ENCODE measurements around the gene RFC3. TPM values are rescaled to one million over a fixed set of nuclear protein-coding genes. Genes with fewer than 3 reads are reported as not detected.

Gene RFC3
- total RNA-seq, 1 experiment from 2014 or later, result 321 TPM

DNA sequence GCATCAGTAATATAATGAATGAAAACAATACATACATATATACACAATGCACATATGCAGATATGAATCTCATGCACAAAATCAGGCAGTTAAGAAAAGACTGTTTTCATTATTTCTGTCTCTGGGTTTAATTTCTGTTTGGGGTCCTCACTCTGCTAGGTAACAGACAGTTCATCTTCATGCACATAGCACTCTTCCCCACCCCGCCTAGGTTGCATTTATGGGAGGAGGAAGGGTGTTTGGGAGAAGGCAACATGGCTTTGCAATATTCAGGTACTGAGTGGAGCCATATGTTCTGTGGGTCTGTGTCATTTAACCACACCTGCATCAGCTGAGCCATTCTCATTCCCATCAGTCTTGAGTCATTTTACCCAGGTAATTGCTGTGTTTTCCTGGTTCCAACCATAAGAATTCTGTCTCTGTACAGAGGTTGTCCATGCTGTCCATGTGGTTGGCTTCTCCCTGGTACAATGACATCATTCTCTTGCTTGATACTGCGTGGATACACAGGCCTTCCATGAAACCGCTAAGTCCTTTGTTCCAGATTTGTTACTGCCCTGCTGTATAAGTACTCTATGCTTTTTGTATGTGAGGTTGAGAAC is 45.3 kb downstream of the RFC3 start:
- H3K4me3 ChIP-seq (ENCODE audit: low read length), result no peak overlapping the region
- no peaks in the 10 kb centered on the region for H3K9me3 ChIP-seq (ENCODE audit: low read length)
- no peak overlapping the region for H2AFZ ChIP-seq (ENCODE audit: low read length)
- no peaks in the 10 kb centered on the region for H4K20me1 ChIP-seq (ENCODE audit: insufficient read depth, low read depth, low read length)
- peaks cover 21% of the 10 kb centered on the region for H3K36me3 ChIP-seq (ENCODE audit: insufficient read depth, low read length)
- H3K27ac ChIP-seq (ENCODE audit: low read length), result peak overlapping the region; percentile 96
- H3K4me2 ChIP-seq (ENCODE audit: low read depth, low read length, poor library complexity, severe bottlenecking), result no peak overlapping the region
- H3K4me1 ChIP-seq (ENCODE audit: low read length), result peaks cover 72% of the 10 kb centered on the region
- H3K9me2 ChIP-seq (replicated peaks; ENCODE audit: insufficient read depth, low read length), result no peaks in the 10 kb centered on the region
- no peaks in the 10 kb centered on the region for H3K27me3 ChIP-seq (ENCODE audit: low read length)
- no peaks in the 10 kb centered on the region for H3K79me2 ChIP-seq (ENCODE audit: low read length)
- DNase-seq, result no peak
- no peak overlapping the region for H3K9ac ChIP-seq (ENCODE audit: low read length)

DNA sequence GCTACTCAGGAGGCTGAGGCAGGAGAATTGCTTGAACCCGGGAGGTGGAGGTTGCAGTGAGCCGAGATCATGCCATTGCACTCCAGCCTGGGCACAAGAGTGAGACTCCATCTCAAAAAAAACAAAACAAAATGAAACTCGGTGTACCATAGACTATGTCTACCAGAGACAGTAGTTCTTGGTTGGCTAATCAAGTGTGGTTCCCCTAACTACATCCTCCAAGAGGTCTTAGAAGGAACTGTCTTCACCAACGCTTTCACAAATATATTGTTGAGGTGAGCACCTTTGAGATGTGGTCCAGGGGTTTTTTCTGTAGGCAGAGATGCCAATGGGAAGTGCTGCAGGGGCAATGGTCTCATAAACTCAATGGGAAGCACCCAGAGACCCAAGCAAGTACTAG is 48.0 kb downstream of the RFC3 start:
- DNase-seq, result peak; percentile 80
- no peak overlapping the region for H3K9ac ChIP-seq (ENCODE audit: low read length)
- H3K9me2 ChIP-seq (replicated peaks; ENCODE audit: insufficient read depth, low read length), result no peaks in the 10 kb centered on the region
- no peak overlapping the region for H3K4me3 ChIP-seq (ENCODE audit: low read length)
- H3K36me3 ChIP-seq (ENCODE audit: insufficient read depth, low read length), result peaks cover 22% of the 10 kb centered on the region
- no peak overlapping the region for H2AFZ ChIP-seq (ENCODE audit: low read length)
- peak overlapping the region; percentile 96 for H3K27ac ChIP-seq (ENCODE audit: low read length)
- H3K9me3 ChIP-seq (ENCODE audit: low read length), result no peaks in the 10 kb centered on the region
- no peaks in the 10 kb centered on the region for H3K79me2 ChIP-seq (ENCODE audit: low read length)
- peaks cover 65% of the 10 kb centered on the region for H3K4me1 ChIP-seq (ENCODE audit: low read length)
- H3K4me2 ChIP-seq (ENCODE audit: low read depth, low read length, poor library complexity, severe bottlenecking), result peak overlapping the region; percentile 7
- H4K20me1 ChIP-seq (ENCODE audit: insufficient read depth, low read depth, low read length), result no peaks in the 10 kb centered on the region
- H3K27me3 ChIP-seq (ENCODE audit: low read length), result no peaks in the 10 kb centered on the region

DNA sequence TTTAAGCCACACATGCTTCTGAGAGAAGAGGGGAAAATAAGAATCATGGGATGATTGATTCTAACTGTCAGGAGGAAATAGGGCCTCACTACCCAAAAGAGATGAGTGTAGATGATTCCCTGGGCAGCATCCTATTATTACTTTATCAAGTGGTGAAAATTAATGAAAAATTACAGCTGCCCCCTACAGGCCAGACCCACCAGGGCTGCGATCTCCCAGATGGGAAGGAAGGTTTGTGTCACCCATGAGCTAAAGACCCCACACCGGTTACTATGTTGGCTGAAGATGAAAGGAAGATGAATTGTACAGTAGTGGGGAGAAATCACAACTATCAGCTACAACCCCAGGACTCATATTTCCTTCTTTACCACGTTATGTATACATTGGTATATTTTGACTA is 49.5 kb downstream of the RFC3 start:
- Histone ChIP-seq H3K36me3 (ENCODE audit: insufficient read depth, low read length) (peaks cover 22% of the 10 kb centered on the region), H3K9ac (ENCODE audit: low read length) (no peak overlapping the region), H3K4me2 (ENCODE audit: low read depth, low read length, poor library complexity, severe bottlenecking) (no peak overlapping the region), H3K4me3 (ENCODE audit: low read length) (no peak overlapping the region), H3K9me2 (replicated peaks; ENCODE audit: insufficient read depth, low read length) (no peaks in the 10 kb centered on the region), H3K9me3 (ENCODE audit: low read length) (no peaks in the 10 kb centered on the region), H2AFZ (ENCODE audit: low read length) (no peak overlapping the region), H3K79me2 (ENCODE audit: low read length) (no peaks in the 10 kb centered on the region), H3K27me3 (ENCODE audit: low read length) (no peaks in the 10 kb centered on the region), H3K27ac (ENCODE audit: low read length) (peak overlapping the region; percentile 96), H4K20me1 (ENCODE audit: insufficient read depth, low read depth, low read length) (no peaks in the 10 kb centered on the region), H3K4me1 (ENCODE audit: low read length) (peaks cover 51% of the 10 kb centered on the region)
- no peak for DNase-seq

DNA sequence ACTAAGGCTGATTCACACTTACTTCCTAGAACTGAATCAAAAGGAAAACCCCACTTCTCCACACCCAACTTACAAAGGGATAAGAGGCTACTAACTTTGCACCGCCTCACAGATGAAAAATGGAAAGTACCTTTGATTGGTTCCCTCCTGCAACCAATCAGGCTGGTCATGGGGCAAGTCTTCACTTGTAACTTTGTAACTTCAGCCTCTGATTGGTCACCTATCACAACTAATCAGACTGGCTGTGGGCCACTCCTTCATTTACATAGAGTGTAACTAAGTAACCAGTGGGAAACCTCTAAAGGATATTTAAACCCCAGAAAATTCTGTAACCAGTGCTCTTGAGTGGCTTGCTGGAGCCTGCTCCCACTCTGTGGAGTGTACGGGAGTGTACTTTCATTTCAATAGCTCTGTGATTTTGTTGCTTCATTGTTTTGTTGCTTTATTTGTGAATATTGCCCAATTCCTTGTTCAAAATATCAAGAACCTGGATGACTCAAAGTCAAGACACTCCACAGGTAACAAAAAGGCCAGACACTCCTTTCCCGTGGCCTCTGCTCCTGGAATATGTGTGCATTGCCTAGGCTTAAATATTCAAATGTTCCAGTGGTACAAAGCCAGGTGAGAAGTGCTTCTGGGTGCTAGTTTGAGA is 50.5 kb downstream of the RFC3 start:
- Histone ChIP-seq H3K9ac (ENCODE audit: low read length) (no peak overlapping the region), H3K36me3 (ENCODE audit: insufficient read depth, low read length) (peaks cover 22% of the 10 kb centered on the region), H3K9me2 (replicated peaks; ENCODE audit: insufficient read depth, low read length) (no peaks in the 10 kb centered on the region), H3K27ac (ENCODE audit: low read length) (peak overlapping the region; percentile 60), H3K4me1 (ENCODE audit: low read length) (peaks cover 46% of the 10 kb centered on the region), H3K79me2 (ENCODE audit: low read length) (no peaks in the 10 kb centered on the region), H3K4me3 (ENCODE audit: low read length) (no peak overlapping the region), H3K4me2 (ENCODE audit: low read depth, low read length, poor library complexity, severe bottlenecking) (no peak overlapping the region), H4K20me1 (ENCODE audit: insufficient read depth, low read depth, low read length) (no peaks in the 10 kb centered on the region), H3K27me3 (ENCODE audit: low read length) (no peaks in the 10 kb centered on the region), H3K9me3 (ENCODE audit: low read length) (no peaks in the 10 kb centered on the region), H2AFZ (ENCODE audit: low read length) (no peak overlapping the region)
- no peak for DNase-seq

DNA sequence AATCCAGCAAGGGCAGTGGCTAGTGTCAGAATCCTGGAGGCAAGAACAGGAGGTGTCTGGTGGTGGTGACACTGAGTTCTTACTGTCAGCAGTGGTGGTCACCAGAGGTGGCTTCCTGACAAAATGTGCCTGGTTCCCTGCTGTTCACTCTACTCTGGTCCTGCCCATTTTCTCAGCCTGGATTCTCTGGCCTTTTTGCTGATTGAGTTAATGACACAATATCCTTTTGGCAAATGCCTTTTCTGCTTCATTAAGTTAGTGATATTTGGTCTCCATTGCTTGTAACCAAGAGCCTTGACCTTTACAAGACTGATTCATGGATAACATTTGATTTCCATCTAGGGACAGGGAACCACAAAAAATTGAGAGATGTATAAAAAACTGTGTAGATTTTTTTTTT is 51.1 kb downstream of the RFC3 start:
- Histone ChIP-seq H2AFZ (ENCODE audit: low read length) (no peak overlapping the region), H4K20me1 (ENCODE audit: insufficient read depth, low read depth, low read length) (no peaks in the 10 kb centered on the region), H3K9ac (ENCODE audit: low read length) (no peak overlapping the region), H3K79me2 (ENCODE audit: low read length) (no peaks in the 10 kb centered on the region), H3K27me3 (ENCODE audit: low read length) (no peaks in the 10 kb centered on the region), H3K9me3 (ENCODE audit: low read length) (no peaks in the 10 kb centered on the region), H3K4me2 (ENCODE audit: low read depth, low read length, poor library complexity, severe bottlenecking) (no peak overlapping the region), H3K36me3 (ENCODE audit: insufficient read depth, low read length) (peaks cover 22% of the 10 kb centered on the region), H3K4me3 (ENCODE audit: low read length) (no peak overlapping the region), H3K9me2 (replicated peaks; ENCODE audit: insufficient read depth, low read length) (no peaks in the 10 kb centered on the region), H3K4me1 (ENCODE audit: low read length) (peaks cover 43% of the 10 kb centered on the region), H3K27ac (ENCODE audit: low read length) (peak overlapping the region; percentile 60)
- no peak for DNase-seq

DNA sequence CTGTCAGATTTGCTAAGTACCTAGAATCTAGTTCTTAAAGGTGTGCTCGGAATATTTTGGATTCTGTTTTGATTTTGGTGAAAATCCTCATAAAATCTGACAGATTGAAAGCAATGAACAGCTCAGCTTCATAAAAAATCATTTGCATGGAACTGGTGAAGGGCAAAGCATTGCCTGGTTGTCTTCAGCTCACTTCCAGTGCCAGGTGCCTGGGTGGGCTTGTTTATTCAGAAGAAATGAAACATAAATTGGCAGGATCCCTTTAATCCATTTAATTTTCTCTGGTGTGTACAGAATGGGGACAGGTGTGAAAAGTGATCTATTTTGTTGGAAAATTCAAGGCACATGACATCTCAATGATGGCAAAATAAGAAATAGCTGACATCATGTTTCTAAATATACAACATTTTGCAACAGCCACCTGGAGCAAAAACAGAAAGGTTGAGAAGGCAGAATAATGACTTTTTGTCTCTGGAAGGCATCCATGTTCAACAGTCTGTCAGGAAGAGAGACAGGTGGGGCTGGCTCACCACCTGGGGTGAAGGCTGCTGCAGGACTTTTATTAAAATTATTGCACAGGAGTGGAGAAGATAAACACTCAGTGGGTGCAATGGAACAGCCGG is 52.2 kb downstream of the RFC3 start:
- H3K9me2 ChIP-seq (replicated peaks; ENCODE audit: insufficient read depth, low read length), result no peaks in the 10 kb centered on the region
- no peaks in the 10 kb centered on the region for H4K20me1 ChIP-seq (ENCODE audit: insufficient read depth, low read depth, low read length)
- H3K27me3 ChIP-seq (ENCODE audit: low read length), result no peaks in the 10 kb centered on the region
- peaks cover 22% of the 10 kb centered on the region for H3K36me3 ChIP-seq (ENCODE audit: insufficient read depth, low read length)
- no peaks in the 10 kb centered on the region for H3K79me2 ChIP-seq (ENCODE audit: low read length)
- no peak overlapping the region for H3K4me2 ChIP-seq (ENCODE audit: low read depth, low read length, poor library complexity, severe bottlenecking)
- peaks cover 32% of the 10 kb centered on the region for H3K4me1 ChIP-seq (ENCODE audit: low read length)
- H3K9ac ChIP-seq (ENCODE audit: low read length), result no peak overlapping the region
- DNase-seq, result no peak
- no peaks in the 10 kb centered on the region for H3K9me3 ChIP-seq (ENCODE audit: low read length)
- H3K27ac ChIP-seq (ENCODE audit: low read length), result peak overlapping the region; percentile 60
- no peak overlapping the region for H2AFZ ChIP-seq (ENCODE audit: low read length)
- H3K4me3 ChIP-seq (ENCODE audit: low read length), result no peak overlapping the region

DNA sequence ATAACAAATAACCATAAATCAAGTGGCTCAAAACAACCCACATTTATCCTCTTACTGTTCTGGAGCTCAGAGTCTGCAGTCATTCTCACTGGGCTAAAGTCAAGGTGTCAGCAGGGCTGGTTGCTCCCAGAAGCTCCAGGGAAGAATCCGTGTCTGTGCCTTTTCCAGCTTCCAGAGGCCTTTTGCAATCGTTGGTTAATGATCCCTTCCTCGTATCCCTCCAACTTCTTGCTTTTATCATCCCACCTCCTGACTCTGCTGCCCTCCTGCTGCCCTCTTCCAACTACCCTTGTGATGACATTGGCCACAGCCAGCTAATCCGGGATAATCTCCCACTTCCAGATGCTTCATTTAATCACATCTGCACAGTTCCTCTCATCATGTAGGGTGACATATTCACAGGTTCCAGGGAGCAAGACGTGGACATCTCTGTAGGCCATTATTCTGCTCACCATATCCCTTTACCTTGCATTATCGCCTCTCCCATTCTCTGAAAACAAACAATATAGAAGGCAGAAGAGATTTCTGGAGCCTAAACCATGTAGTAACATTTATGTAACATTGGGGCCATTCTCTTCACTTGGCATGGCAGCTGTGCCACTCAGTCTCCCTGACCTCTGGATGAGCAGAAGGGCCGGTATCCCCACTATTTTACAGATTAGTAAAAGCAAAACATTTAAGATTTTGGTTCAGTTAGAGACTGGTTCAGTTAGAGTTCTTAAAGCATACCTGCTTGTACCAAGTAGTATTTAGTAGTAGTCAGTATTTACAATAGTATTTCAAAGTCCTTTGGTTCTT is 53.5 kb downstream of the RFC3 start:
- Histone ChIP-seq H3K9me2 (replicated peaks; ENCODE audit: insufficient read depth, low read length) (no peaks in the 10 kb centered on the region), H3K4me3 (ENCODE audit: low read length) (no peak overlapping the region), H3K36me3 (ENCODE audit: insufficient read depth, low read length) (peaks cover 22% of the 10 kb centered on the region), H3K9me3 (ENCODE audit: low read length) (no peaks in the 10 kb centered on the region), H3K27me3 (ENCODE audit: low read length) (no peaks in the 10 kb centered on the region), H3K9ac (ENCODE audit: low read length) (no peak overlapping the region), H3K4me1 (ENCODE audit: low read length) (peaks cover 20% of the 10 kb centered on the region), H3K4me2 (ENCODE audit: low read depth, low read length, poor library complexity, severe bottlenecking) (no peak overlapping the region), H2AFZ (ENCODE audit: low read length) (no peak overlapping the region), H3K79me2 (ENCODE audit: low read length) (no peaks in the 10 kb centered on the region), H4K20me1 (ENCODE audit: insufficient read depth, low read depth, low read length) (no peaks in the 10 kb centered on the region), H3K27ac (ENCODE audit: low read length) (0 out of 2 replicates have a peak overlapping the region, but pooled peaks have one; percentile 60)
- DNase-seq, result no peak

DNA sequence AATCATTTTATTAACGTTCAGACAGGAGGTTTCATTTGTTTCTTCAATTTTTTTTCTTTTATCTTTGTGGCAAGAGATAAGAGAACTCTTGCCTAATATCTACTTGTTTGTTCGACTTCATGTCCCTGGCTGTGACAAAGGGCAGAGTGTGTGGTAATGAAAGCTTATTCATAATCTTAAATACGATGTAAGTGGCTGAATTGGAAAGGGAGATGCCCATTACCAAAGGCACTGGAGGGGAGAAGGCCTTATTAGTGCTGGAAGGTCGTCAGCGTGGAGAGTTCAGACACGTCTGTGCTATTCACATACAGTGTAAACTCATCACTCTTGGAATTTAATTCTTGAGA is 54.0 kb downstream of the RFC3 start:
- no peak overlapping the region for H3K27ac ChIP-seq (ENCODE audit: low read length)
- H3K27me3 ChIP-seq (ENCODE audit: low read length), result no peaks in the 10 kb centered on the region
- no peak overlapping the region for H2AFZ ChIP-seq (ENCODE audit: low read length)
- peaks cover 24% of the 10 kb centered on the region for H3K36me3 ChIP-seq (ENCODE audit: insufficient read depth, low read length)
- H3K9me2 ChIP-seq (replicated peaks; ENCODE audit: insufficient read depth, low read length), result no peaks in the 10 kb centered on the region
- peaks cover 20% of the 10 kb centered on the region for H3K4me1 ChIP-seq (ENCODE audit: low read length)
- H3K4me3 ChIP-seq (ENCODE audit: low read length), result no peak overlapping the region
- DNase-seq, result no peak
- H4K20me1 ChIP-seq (ENCODE audit: insufficient read depth, low read depth, low read length), result no peaks in the 10 kb centered on the region
- no peak overlapping the region for H3K9ac ChIP-seq (ENCODE audit: low read length)
- H3K4me2 ChIP-seq (ENCODE audit: low read depth, low read length, poor library complexity, severe bottlenecking), result no peak overlapping the region
- no peaks in the 10 kb centered on the region for H3K79me2 ChIP-seq (ENCODE audit: low read length)
- no peaks in the 10 kb centered on the region for H3K9me3 ChIP-seq (ENCODE audit: low read length)
